Mesendoderm (in vitro differentiated cells): ENCODE results near the gene PLAGL2.

Source experiments
- DNase-seq: peaks from one replicate; pipeline ENCODE4 v3.0.0; 2013
- H2AK5ac ChIP-seq: 2 replicates; pipeline ENCODE4 v1.6.1; 2013; ENCODE audit warnings: low read length, inconsistent platforms
- H2BK120ac ChIP-seq: 2 replicates; pipeline ENCODE4 v1.6.1; 2013; ENCODE audit warnings: low read depth, mild to moderate bottlenecking, low read length, moderate library complexity, mixed read lengths
- H2BK15ac ChIP-seq: replicated peaks from 2 replicates; pipeline ENCODE4 v1.6.1; 2013; ENCODE audit warnings: low read depth, mild to moderate bottlenecking, moderate library complexity
- H2BK5ac ChIP-seq: 2 replicates; pipeline ENCODE4 v1.6.1; 2013; ENCODE audit warnings: low read length, inconsistent platforms
- H3K18ac ChIP-seq: 2 replicates; pipeline ENCODE4 v1.6.1; 2013; ENCODE audit warnings: mild to moderate bottlenecking, low read length, mixed read lengths
- H3K23ac ChIP-seq: one replicate; pipeline ENCODE4 v1.6.1; 2013; ENCODE audit warnings: low read length
- H3K27ac ChIP-seq: 2 replicates; pipeline ENCODE4 v1.5.1; 2013; ENCODE audit warnings: low read depth, mild to moderate bottlenecking, inconsistent platforms, low read length, moderate library complexity
- H3K27me3 ChIP-seq: 2 replicates; pipeline ENCODE4 v1.6.1; 2013; ENCODE audit warnings: low read length, control low read depth, mild to moderate bottlenecking, inconsistent platforms; ENCODE audit not compliant: insufficient read depth, poor library complexity
- H3K36me3 ChIP-seq: 2 replicates; pipeline ENCODE4 v1.6.1; 2013; ENCODE audit warnings: low read length, inconsistent platforms; ENCODE audit not compliant: control insufficient read depth, insufficient read depth
- H3K4ac ChIP-seq: one replicate; pipeline ENCODE4 v1.6.1; 2013; ENCODE audit warnings: low read depth, mild to moderate bottlenecking, low read length, moderate library complexity
- H3K4me1 ChIP-seq: 2 replicates; pipeline ENCODE4 v1.6.1; 2013; ENCODE audit warnings: low read depth, low read length, inconsistent platforms; ENCODE audit not compliant: control insufficient read depth
- H3K4me2 ChIP-seq: 2 replicates; pipeline ENCODE4 v1.6.1; 2013; ENCODE audit warnings: low read length
- H3K4me3 ChIP-seq: 2 replicates; pipeline ENCODE4 v1.5.1; 2013; ENCODE audit warnings: mild to moderate bottlenecking, low read length
- H3K56ac ChIP-seq: one replicate; pipeline ENCODE4 v1.6.1; 2013; ENCODE audit warnings: low read length
- H3K79me1 ChIP-seq: 2 replicates; pipeline ENCODE4 v1.6.1; 2013; ENCODE audit warnings: low read length, inconsistent platforms
- H3K79me2 ChIP-seq: 2 replicates; pipeline ENCODE4 v1.6.1; 2013; ENCODE audit warnings: mild to moderate bottlenecking, low read length; ENCODE audit not compliant: control insufficient read depth, insufficient read depth
- H3K9ac ChIP-seq: 2 replicates; pipeline ENCODE4 v1.6.1; 2013; ENCODE audit warnings: low read length, inconsistent platforms
- H4K5ac ChIP-seq: one replicate; pipeline ENCODE4 v1.6.1; 2013; ENCODE audit warnings: low read length
- H4K8ac ChIP-seq: one replicate; pipeline ENCODE4 v1.6.1; 2013; ENCODE audit warnings: low read depth, mild to moderate bottlenecking, control low read depth, low read length, moderate library complexity
- WGBS: extraction: QIAGEN DNeasy Blood & Tissue Kit; methylation state at CpG from one replicate; pipeline ENCODE4 v1.1.7; 2013; ENCODE audit warnings: low lambda C conversion rate, missing lambda C conversion rate; ENCODE audit not compliant: insufficient coverage; ENCODE audit errors: extremely low coverage; 5-methylcytosine and 5-hydroxymethylcytosine counted together

The PLAGL2 gene

GRCh38 chr20:32205110-32205842 lies 2.3 kb downstream of the PLAGL2 start:
- H3K4ac ChIP-seq = no peak overlapping the region
- H3K79me1 ChIP-seq = peaks cover 35% of the 10 kb centered on the region
- no peak overlapping the region for H4K5ac ChIP-seq
- H3K27ac ChIP-seq = no peak overlapping the region
- peaks cover 5% of the 10 kb centered on the region for H3K36me3 ChIP-seq
- H2BK15ac ChIP-seq = no peak overlapping the region
- no peak overlapping the region for H3K18ac ChIP-seq
- peaks cover 7% of the 10 kb centered on the region for H3K4me1 ChIP-seq
- H2BK5ac ChIP-seq = no peak overlapping the region
- no peak overlapping the region for H3K4me2 ChIP-seq
- H3K27me3 ChIP-seq = no peaks in the 10 kb centered on the region
- no peak overlapping the region for H3K4me3 ChIP-seq
- H3K9ac ChIP-seq = peak overlapping the region; percentile 22
- no peak overlapping the region for H3K23ac ChIP-seq
- no peak overlapping the region for H2AK5ac ChIP-seq
- no peak overlapping the region for H2BK120ac ChIP-seq
- H3K56ac ChIP-seq = peak overlapping the region; percentile 1
- no peak overlapping the region for H4K8ac ChIP-seq
- H3K79me2 ChIP-seq = peaks cover 62% of the 10 kb centered on the region
- no CpG with 5 or more reads among the region's 5 CpGs for WGBS
- no peak for DNase-seq

DNA sequence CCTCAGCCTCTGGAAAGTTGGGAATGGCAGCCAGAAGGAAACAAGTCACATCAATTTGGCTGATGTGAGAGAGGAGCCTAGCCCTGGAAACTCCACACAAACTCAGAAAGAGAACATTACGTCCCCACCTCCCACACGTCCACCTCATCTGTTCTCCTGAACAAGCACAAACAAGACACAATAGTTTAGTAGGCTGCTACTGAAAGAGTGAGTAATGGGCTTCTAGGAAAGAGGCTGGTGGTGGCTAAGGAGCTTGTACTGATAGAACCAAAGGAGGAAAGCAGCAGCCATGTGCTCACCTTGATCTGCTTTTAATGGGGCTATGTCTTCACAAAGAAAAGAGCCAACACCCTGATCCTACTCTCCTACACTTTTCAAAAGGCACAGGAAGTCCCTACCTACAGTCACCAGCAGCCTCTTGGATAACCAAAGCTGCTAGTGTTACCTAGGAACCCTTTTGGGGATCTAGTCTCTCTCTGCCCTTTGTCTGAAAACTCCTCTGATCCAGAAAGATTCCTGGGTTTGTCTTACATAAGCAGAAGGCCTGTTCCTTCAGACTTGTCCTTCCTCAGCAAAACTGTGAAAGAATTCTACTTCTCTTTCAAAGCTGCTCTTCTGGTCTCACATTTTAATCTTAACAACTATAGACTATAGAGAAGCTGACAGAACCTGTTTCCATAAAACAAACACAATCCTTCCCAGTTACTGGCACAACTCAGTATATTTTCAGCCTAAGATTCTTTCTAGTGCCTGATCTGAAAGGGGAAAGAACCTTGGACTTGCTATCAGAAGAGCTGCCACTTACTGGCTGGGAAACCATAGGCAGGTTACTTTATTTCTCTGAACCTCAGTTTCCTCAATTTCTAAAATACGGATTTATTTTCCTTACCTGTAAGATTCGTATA lies 3.1 kb downstream of the PLAGL2 start:
- H3K23ac ChIP-seq = no peak overlapping the region
- H2BK5ac ChIP-seq = no peak overlapping the region
- H3K36me3 ChIP-seq = peaks cover 3% of the 10 kb centered on the region
- peaks cover 36% of the 10 kb centered on the region for H3K79me1 ChIP-seq
- H3K79me2 ChIP-seq = peaks cover 62% of the 10 kb centered on the region
- no peak overlapping the region for H2AK5ac ChIP-seq
- H3K18ac ChIP-seq = no peak overlapping the region
- H3K27me3 ChIP-seq = no peaks in the 10 kb centered on the region
- no CpG with 5 or more reads among the region's 4 CpGs for WGBS
- peaks cover 7% of the 10 kb centered on the region for H3K4me1 ChIP-seq
- H4K8ac ChIP-seq = no peak overlapping the region
- no peak overlapping the region for H2BK15ac ChIP-seq
- no peak for DNase-seq
- no peak overlapping the region for H4K5ac ChIP-seq
- no peak overlapping the region for H3K27ac ChIP-seq
- no peak overlapping the region for H3K4me3 ChIP-seq
- no peak overlapping the region for H2BK120ac ChIP-seq
- H3K56ac ChIP-seq = peak overlapping the region; percentile 11
- H3K4ac ChIP-seq = no peak overlapping the region
- peak overlapping the region; percentile 8 for H3K9ac ChIP-seq
- no peak overlapping the region for H3K4me2 ChIP-seq

- no peak overlapping the region for H3K18ac ChIP-seq
- peaks cover 62% of the 10 kb centered on the region for H3K79me2 ChIP-seq
- peaks cover 40% of the 10 kb centered on the region for H3K79me1 ChIP-seq
- no peak overlapping the region for H4K5ac ChIP-seq
- H2BK15ac ChIP-seq = no peak overlapping the region
- no peaks in the 10 kb centered on the region for H3K27me3 ChIP-seq
- no peak overlapping the region for H3K4me2 ChIP-seq
- no peak overlapping the region for H4K8ac ChIP-seq
- H3K9ac ChIP-seq = peak overlapping the region; percentile 7
- H3K27ac ChIP-seq = no peak overlapping the region
- peaks cover 7% of the 10 kb centered on the region for H3K36me3 ChIP-seq
- H3K23ac ChIP-seq = no peak overlapping the region
- H2BK5ac ChIP-seq = no peak overlapping the region
- no CpG with 5 or more reads among the region's 11 CpGs for WGBS
- H3K4me1 ChIP-seq = peaks cover 7% of the 10 kb centered on the region
- H2BK120ac ChIP-seq = no peak overlapping the region
- no peak overlapping the region for H3K4me3 ChIP-seq
- no peak for DNase-seq
- no peak overlapping the region for H2AK5ac ChIP-seq
- no peak overlapping the region for H3K56ac ChIP-seq
- H3K4ac ChIP-seq = no peak overlapping the region
These were observed 4.0 kb downstream of the PLAGL2 start for GRCh38 chr20:32203356-32204204.

GRCh38 chr20:32201977-32202363 lies 5.6 kb downstream of the PLAGL2 start:
- Histone ChIP-seq H4K8ac (no peak overlapping the region), H3K27me3 (no peaks in the 10 kb centered on the region), H2BK120ac (no peak overlapping the region), H3K4me3 (no peak overlapping the region), H3K27ac (no peak overlapping the region), H3K4me2 (no peak overlapping the region), H3K79me2 (peaks cover 51% of the 10 kb centered on the region), H3K56ac (no peak overlapping the region), H3K36me3 (peaks cover 8% of the 10 kb centered on the region), H3K9ac (no peak overlapping the region), H2BK5ac (no peak overlapping the region), H3K18ac (no peak overlapping the region), H3K4ac (no peak overlapping the region), H3K4me1 (peaks cover 7% of the 10 kb centered on the region), H2AK5ac (no peak overlapping the region), H3K23ac (no peak overlapping the region), H2BK15ac (no peak overlapping the region), H4K5ac (no peak overlapping the region), H3K79me1 (peaks cover 33% of the 10 kb centered on the region)
- DNase-seq = no peak
- WGBS = no CpG with 5 or more reads among the region's 8 CpGs

DNA sequence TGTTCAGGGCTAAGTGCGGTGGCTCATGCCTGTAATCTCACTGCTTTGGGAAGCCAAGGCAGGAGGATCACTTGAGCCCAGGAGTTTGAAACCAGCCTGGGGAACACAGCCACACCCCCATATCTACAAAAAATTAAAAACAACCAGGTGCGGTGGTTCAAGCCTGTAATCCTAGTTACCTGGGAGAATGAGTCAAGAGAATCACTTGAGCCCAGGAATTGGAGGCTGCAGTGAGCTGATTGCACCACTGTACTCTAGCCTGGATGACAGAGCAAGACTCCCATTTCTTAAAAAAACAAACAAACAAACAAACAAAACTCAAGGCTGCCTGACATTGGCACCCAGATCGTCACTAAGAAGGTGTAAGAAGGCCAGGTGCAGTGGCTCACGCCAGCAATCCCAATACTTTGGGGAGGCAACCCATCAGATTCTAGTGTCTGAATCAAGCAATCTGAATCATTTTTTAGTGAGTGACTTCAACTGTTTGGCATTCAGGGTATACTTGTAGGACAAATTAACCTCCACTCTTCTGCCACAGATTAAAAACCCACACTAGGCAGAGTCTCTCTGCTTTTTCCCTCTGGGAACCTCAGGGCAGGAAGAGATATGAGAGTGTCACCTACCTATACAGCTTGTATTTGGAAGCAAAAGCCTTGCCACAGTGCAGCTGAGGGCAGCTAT lies 6.1 kb downstream of the PLAGL2 start:
- H2BK120ac ChIP-seq = no peak overlapping the region
- H2AK5ac ChIP-seq = no peak overlapping the region
- H3K36me3 ChIP-seq = peaks cover 10% of the 10 kb centered on the region
- H3K79me1 ChIP-seq = peaks cover 30% of the 10 kb centered on the region
- no peak overlapping the region for H3K27ac ChIP-seq
- no peak overlapping the region for H2BK5ac ChIP-seq
- H3K27me3 ChIP-seq = no peaks in the 10 kb centered on the region
- no peak overlapping the region for H3K4me3 ChIP-seq
- no peak overlapping the region for H3K56ac ChIP-seq
- no peak overlapping the region for H2BK15ac ChIP-seq
- H3K4me1 ChIP-seq = peaks cover 4% of the 10 kb centered on the region
- no peak overlapping the region for H4K8ac ChIP-seq
- no peak overlapping the region for H3K18ac ChIP-seq
- peaks cover 46% of the 10 kb centered on the region for H3K79me2 ChIP-seq
- no peak overlapping the region for H3K23ac ChIP-seq
- no peak overlapping the region for H3K9ac ChIP-seq
- no peak overlapping the region for H4K5ac ChIP-seq
- WGBS = no CpG with 5 or more reads among the region's 4 CpGs
- no peak overlapping the region for H3K4me2 ChIP-seq
- H3K4ac ChIP-seq = no peak overlapping the region
- no peak for DNase-seq
